ENCODE measurements around the gene MAPK8IP1.

- TF ChIP-seq POLR2AphosphoS5 (IDR thresholded peaks at IDR 0.05) (no peak), EZH2 (IDR thresholded peaks at IDR 0.05; ENCODE audit: borderline replicate concordance, insufficient read depth, low read length, poor library complexity, severe bottlenecking) (no peak), MXI1 (conservative IDR thresholded peaks at IDR 0.05; ENCODE audit: poor library complexity, severe bottlenecking) (no peak), RAD21 (conservative IDR thresholded peaks at IDR 0.05) (no peak), EP300 (conservative IDR thresholded peaks at IDR 0.05; ENCODE audit: poor library complexity, severe bottlenecking) (no peak), TAF1 (IDR thresholded peaks at IDR 0.05; ENCODE audit: low read depth) (no peak), SMC3 (conservative IDR thresholded peaks at IDR 0.05; ENCODE audit: poor library complexity) (no peak)
- TF ChIP-seq, protein P1, sequence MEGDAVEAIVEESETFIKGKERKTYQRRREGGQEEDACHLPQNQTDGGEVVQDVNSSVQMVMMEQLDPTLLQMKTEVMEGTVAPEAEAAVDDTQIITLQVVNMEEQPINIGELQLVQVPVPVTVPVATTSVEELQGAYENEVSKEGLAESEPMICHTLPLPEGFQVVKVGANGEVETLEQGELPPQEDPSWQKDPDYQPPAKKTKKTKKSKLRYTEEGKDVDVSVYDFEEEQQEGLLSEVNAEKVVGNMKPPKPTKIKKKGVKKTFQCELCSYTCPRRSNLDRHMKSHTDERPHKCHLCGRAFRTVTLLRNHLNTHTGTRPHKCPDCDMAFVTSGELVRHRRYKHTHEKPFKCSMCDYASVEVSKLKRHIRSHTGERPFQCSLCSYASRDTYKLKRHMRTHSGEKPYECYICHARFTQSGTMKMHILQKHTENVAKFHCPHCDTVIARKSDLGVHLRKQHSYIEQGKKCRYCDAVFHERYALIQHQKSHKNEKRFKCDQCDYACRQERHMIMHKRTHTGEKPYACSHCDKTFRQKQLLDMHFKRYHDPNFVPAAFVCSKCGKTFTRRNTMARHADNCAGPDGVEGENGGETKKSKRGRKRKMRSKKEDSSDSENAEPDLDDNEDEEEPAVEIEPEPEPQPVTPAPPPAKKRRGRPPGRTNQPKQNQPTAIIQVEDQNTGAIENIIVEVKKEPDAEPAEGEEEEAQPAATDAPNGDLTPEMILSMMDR (IDR thresholded peaks at IDR 0.05; ENCODE audit: poor library complexity, severe bottlenecking), result no peak
- TF ChIP-seq, protein P2, sequence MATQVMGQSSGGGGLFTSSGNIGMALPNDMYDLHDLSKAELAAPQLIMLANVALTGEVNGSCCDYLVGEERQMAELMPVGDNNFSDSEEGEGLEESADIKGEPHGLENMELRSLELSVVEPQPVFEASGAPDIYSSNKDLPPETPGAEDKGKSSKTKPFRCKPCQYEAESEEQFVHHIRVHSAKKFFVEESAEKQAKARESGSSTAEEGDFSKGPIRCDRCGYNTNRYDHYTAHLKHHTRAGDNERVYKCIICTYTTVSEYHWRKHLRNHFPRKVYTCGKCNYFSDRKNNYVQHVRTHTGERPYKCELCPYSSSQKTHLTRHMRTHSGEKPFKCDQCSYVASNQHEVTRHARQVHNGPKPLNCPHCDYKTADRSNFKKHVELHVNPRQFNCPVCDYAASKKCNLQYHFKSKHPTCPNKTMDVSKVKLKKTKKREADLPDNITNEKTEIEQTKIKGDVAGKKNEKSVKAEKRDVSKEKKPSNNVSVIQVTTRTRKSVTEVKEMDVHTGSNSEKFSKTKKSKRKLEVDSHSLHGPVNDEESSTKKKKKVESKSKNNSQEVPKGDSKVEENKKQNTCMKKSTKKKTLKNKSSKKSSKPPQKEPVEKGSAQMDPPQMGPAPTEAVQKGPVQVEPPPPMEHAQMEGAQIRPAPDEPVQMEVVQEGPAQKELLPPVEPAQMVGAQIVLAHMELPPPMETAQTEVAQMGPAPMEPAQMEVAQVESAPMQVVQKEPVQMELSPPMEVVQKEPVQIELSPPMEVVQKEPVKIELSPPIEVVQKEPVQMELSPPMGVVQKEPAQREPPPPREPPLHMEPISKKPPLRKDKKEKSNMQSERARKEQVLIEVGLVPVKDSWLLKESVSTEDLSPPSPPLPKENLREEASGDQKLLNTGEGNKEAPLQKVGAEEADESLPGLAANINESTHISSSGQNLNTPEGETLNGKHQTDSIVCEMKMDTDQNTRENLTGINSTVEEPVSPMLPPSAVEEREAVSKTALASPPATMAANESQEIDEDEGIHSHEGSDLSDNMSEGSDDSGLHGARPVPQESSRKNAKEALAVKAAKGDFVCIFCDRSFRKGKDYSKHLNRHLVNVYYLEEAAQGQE (IDR thresholded peaks at IDR 0.05; ENCODE audit: borderline replicate concordance), result no peak
Observed at GRCh38 chr11:45915446-45915845, 30.0 kb downstream of the MAPK8IP1 start.
